K562 (cell line): ENCODE results near the gene RASEF. TPM values are rescaled to one million over a fixed set of nuclear protein-coding genes. Genes with fewer than 3 reads are reported as not detected.

Experiments
- ATAC-seq: fragments of 200-7000 bp; cut with Tn5 transposase; 3 replicates; pipeline ENCODE4 v1.9.1; 2020; ENCODE audit warnings: moderate library complexity
- BruUV-seq: library from RNA; stranded (reverse); fragments of 400-500 nt; replicated peaks from 2 replicates; lab custom pipeline; 2021; lab: Mats Ljungman, UMichigan
- CTCF ChIA-PET: fragments of 300-600 bp; formaldehyde crosslinking; extraction: SDS; loops from one replicate; lab custom pipeline; 2021; ENCODE audit warnings: low intra/inter-chr PET ratio; lab: Yijun Ruan, JAX
- POLR2A ChIA-PET: fragments of 300-600, 350-650 bp; sonication (Branson Sonifier 250); formaldehyde crosslinking; extraction: SDS; loops from one replicate; lab custom pipeline; 2021; ENCODE audit warnings: antibody characterized with exemption, inconsistent platforms; lab: Yijun Ruan, JAX
- DNase-seq, 4 experiments: peaks; one replicate each; pipeline versions ENCODE4 v3.0.0 to v3.0.0-alpha.2; 2011 to 2018; ENCODE audit warnings: low spot score in 3 of 4, mixed read lengths in 3 of 4; ENCODE audit errors: extremely low read depth in 1 of 4
- FAIRE-seq: peaks from 2 replicates; lab custom pipeline; 2011; peaks lifted over from hg19 to GRCh38; lab: Jason Lieb, UNC
- H2AFZ ChIP-seq: 2 replicates; pipeline ENCODE4 v1.6.0; 2011; ENCODE audit warnings: low read depth, low read length, control low read depth, inconsistent platforms
- H3K27ac ChIP-seq: fragments of 200-600 bp; 3 replicates; pipeline ENCODE4 v1.8.0; 2011; ENCODE audit warnings: low read depth, mild to moderate bottlenecking, control low read depth, inconsistent platforms, low read length, moderate library complexity, mixed read lengths; ENCODE audit errors: extremely low read depth
- H3K27me3 ChIP-seq, 2 experiments: fragments of 300-600 bp in 1 of 2; 2 replicates in 1 of 2; 3 replicates in 1 of 2; pipeline versions ENCODE4 v1.6.0 to v1.8.0; 2011; ENCODE audit warnings: inconsistent platforms in 2 of 2, low read length in 2 of 2, mild to moderate bottlenecking in 1 of 2, mixed read lengths in 1 of 2, moderate library complexity in 1 of 2; ENCODE audit not compliant: control insufficient read depth in 2 of 2, insufficient read depth in 2 of 2
- H3K36me3 ChIP-seq: fragments of 300-600 bp; 3 replicates; pipeline ENCODE4 v1.8.0; 2011; ENCODE audit warnings: mild to moderate bottlenecking, low read length, inconsistent platforms; ENCODE audit not compliant: control insufficient read depth, insufficient read depth
- H3K4me1 ChIP-seq, 2 experiments: fragments of 200-600 bp in 1 of 2; replicated peaks in 1 of 2; 2 replicates in 1 of 2; 3 replicates in 1 of 2; pipeline versions ENCODE4 v1.5.1 to v1.8.0; 2011; ENCODE audit warnings: inconsistent platforms in 2 of 2, low read length in 2 of 2, mild to moderate bottlenecking in 1 of 2, mixed read lengths in 1 of 2, moderate library complexity in 1 of 2; ENCODE audit not compliant: control insufficient read depth in 2 of 2, insufficient read depth in 2 of 2
- H3K4me2 ChIP-seq: 2 replicates; pipeline ENCODE4 v1.6.1; 2011; ENCODE audit warnings: low read length, control low read depth, inconsistent platforms, mixed read lengths; ENCODE audit not compliant: insufficient read depth
- H3K4me3 ChIP-seq: fragments of 200-600 bp; sonication (generic), shearing (Covaris generic); 2 replicates; pipeline ENCODE4 v1.5.1; 2016; ENCODE audit warnings: control low read depth, inconsistent platforms
- H3K79me2 ChIP-seq: fragments of 200-600 bp; 3 replicates; pipeline ENCODE4 v1.8.0; 2011; ENCODE audit warnings: low read length, inconsistent platforms; ENCODE audit not compliant: control insufficient read depth, insufficient read depth
- H3K9ac ChIP-seq, 2 experiments: 2 replicates each; pipeline versions ENCODE4 v1.6.0 to v1.6.1; 2011; ENCODE audit warnings: low read depth in 2 of 2, low read length in 2 of 2, control low read depth in 1 of 2, inconsistent platforms in 1 of 2, mild to moderate bottlenecking in 1 of 2, mixed read lengths in 1 of 2; ENCODE audit not compliant: insufficient read depth in 1 of 2
- H3K9me1 ChIP-seq: one replicate; pipeline ENCODE4 v1.6.0; 2011; ENCODE audit warnings: inconsistent platforms, mild to moderate bottlenecking, low read length, moderate library complexity; ENCODE audit not compliant: control insufficient read depth, insufficient read depth
- H3K9me3 ChIP-seq: replicated peaks from 2 replicates; pipeline ENCODE4 v1.5.1; 2011; ENCODE audit warnings: low read depth, low read length, inconsistent platforms; ENCODE audit not compliant: control insufficient read depth, insufficient read depth
- H4K20me1 ChIP-seq: replicated peaks from 2 replicates; pipeline ENCODE4 v1.6.1; 2011; ENCODE audit warnings: low read length, inconsistent platforms, mixed read lengths; ENCODE audit not compliant: control insufficient read depth, insufficient read depth
- BRD4 ChIP-seq: fragments of 200-600 bp; sonication (generic); IDR thresholded peaks from 2 replicates; pipeline ENCODE4 v1.6.1; 2017; ENCODE audit warnings: inconsistent platforms
- CTBP1 ChIP-seq: fragments of 450-650 bp; IDR thresholded peaks from 2 replicates; pipeline ENCODE4 v1.6.1; 2016; ENCODE audit warnings: borderline replicate concordance
- HEY1 ChIP-seq: fragments of 250-450 bp; sonication (Bioruptor Pico); IDR thresholded peaks from 2 replicates; pipeline ENCODE4 v1.5.0; 2020; ENCODE audit warnings: mild to moderate bottlenecking, moderate library complexity, borderline replicate concordance
- NR2F6 ChIP-seq: fragments of 450-650 bp; formaldehyde crosslinking; IDR thresholded peaks from 2 replicates; pipeline ENCODE4 v1.4.0; 2020; ENCODE audit warnings: mild to moderate bottlenecking
- SMARCA4 ChIP-seq: fragments of 450-650 bp; IDR thresholded peaks from 2 replicates; pipeline ENCODE4 v1.6.1; 2016
- TBP ChIP-seq: optimal IDR thresholded peaks from 2 replicates; pipeline ENCODE3; 2011; ENCODE audit warnings: low read depth, low read length, improper control_type of control experiment
- ZNF785 ChIP-seq: fragments of 250-450 bp; sonication (Bioruptor Pico); IDR thresholded peaks from 2 replicates; pipeline ENCODE4 v1.4.0; 2020; ENCODE audit warnings: mild to moderate bottlenecking
- in situ Hi-C: fragments of 300-500 bp; cut with MboI; formaldehyde crosslinking; loops from 4 replicates; pipeline ENCODE4 v1.15.0; 2018; ENCODE audit warnings: inconsistent platforms, mixed read lengths
- intact Hi-C: fragments of 100-400 bp; cut with micrococcal nuclease; formaldehyde crosslinking; loops from 2 replicates; pipeline ENCODE4 v1.14.2; 2022
- polyA plus RNA-seq, 8 experiments: library from polyadenylated mRNA; depleted of rRNA in 4 of 8; stranded (reverse) in 5 of 8; unstranded in 3 of 8; fragments of >200 nt; fragmentation: Nextera tagmentation in 2 of 8; fragmentation: Illumina TruSeq in 1 of 8; extraction: Ambion mirVana in 2 of 8; extraction: Trizol in 1 of 8; gene quantifications; 2 replicates each; pipeline versions ENCODE4 v1.2.1 to v1.2.3, GENCODE V29; 2011 to 2014; ENCODE audit warnings: inconsistent platforms in 1 of 8, missing spikeins in 1 of 8
- total RNA-seq, 7 experiments: library from RNA; depleted of rRNA in 6 of 7; stranded (reverse); fragments of >200 nt in 6 of 7; fragmentation: Illumina TruSeq in 2 of 7; extraction: Trizol in 2 of 7; gene quantifications; 2 replicates each; pipeline versions ENCODE4 v1.2.1 to v1.2.3, GENCODE V29; 2011 to 2021; ENCODE audit warnings: low replicate concordance in 1 of 7
- TF ChIP-seq, protein P1 (sequence below), 2 experiments: fragments of 450-650 bp; IDR thresholded peaks; 2 replicates each; pipeline ENCODE4 v1.6.1; 2018; ENCODE audit warnings: mild to moderate bottlenecking in 2 of 2, low read depth in 1 of 2; ENCODE audit not compliant: partially characterized antibody in 2 of 2
- TF ChIP-seq, protein P2 (sequence below): fragments of 450-650 bp; conservative IDR thresholded peaks from 2 replicates; pipeline ENCODE4 v1.6.1; 2016; ENCODE audit warnings: missing genetic modification characterization, low read depth, mild to moderate bottlenecking, missing compliant biosample characterization, moderate library complexity
- TF ChIP-seq, protein P3 (sequence below): IDR thresholded peaks from 2 replicates; pipeline ENCODE4 v1.6.1; 2012; ENCODE audit warnings: low read depth, low read length, improper control_type of control experiment, borderline replicate concordance

RASEF gene
- total and polyA plus RNA-seq, 9 of the 15 experiments (the other 6 are each of a cell fraction or from before 2014, with no cell fraction given), result 0.01 to 0.18 (median 0.11) TPM; not detected in 4

GRCh38 chr9:83071626-83072025 is 8.7 kb upstream of the RASEF start (continued):
- TF ChIP-seq CTBP1 (no peak), SMARCA4 (no peak), ZNF785 (CRISPR knock-in tag) (no peak), NR2F6 (CRISPR knock-in tag) (no peak), BRD4 (no peak)
- TF ChIP-seq, protein P1, sequence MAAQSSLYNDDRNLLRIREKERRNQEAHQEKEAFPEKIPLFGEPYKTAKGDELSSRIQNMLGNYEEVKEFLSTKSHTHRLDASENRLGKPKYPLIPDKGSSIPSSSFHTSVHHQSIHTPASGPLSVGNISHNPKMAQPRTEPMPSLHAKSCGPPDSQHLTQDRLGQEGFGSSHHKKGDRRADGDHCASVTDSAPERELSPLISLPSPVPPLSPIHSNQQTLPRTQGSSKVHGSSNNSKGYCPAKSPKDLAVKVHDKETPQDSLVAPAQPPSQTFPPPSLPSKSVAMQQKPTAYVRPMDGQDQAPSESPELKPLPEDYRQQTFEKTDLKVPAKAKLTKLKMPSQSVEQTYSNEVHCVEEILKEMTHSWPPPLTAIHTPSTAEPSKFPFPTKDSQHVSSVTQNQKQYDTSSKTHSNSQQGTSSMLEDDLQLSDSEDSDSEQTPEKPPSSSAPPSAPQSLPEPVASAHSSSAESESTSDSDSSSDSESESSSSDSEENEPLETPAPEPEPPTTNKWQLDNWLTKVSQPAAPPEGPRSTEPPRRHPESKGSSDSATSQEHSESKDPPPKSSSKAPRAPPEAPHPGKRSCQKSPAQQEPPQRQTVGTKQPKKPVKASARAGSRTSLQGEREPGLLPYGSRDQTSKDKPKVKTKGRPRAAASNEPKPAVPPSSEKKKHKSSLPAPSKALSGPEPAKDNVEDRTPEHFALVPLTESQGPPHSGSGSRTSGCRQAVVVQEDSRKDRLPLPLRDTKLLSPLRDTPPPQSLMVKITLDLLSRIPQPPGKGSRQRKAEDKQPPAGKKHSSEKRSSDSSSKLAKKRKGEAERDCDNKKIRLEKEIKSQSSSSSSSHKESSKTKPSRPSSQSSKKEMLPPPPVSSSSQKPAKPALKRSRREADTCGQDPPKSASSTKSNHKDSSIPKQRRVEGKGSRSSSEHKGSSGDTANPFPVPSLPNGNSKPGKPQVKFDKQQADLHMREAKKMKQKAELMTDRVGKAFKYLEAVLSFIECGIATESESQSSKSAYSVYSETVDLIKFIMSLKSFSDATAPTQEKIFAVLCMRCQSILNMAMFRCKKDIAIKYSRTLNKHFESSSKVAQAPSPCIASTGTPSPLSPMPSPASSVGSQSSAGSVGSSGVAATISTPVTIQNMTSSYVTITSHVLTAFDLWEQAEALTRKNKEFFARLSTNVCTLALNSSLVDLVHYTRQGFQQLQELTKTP (IDR thresholded peaks at IDR 0.05; ENCODE audit: low read depth in 1 of 2, partially characterized antibody in 2 of 2), result no peak
- TF ChIP-seq, protein P2, sequence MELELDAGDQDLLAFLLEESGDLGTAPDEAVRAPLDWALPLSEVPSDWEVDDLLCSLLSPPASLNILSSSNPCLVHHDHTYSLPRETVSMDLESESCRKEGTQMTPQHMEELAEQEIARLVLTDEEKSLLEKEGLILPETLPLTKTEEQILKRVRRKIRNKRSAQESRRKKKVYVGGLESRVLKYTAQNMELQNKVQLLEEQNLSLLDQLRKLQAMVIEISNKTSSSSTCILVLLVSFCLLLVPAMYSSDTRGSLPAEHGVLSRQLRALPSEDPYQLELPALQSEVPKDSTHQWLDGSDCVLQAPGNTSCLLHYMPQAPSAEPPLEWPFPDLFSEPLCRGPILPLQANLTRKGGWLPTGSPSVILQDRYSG (tag), result no peak

DNA sequence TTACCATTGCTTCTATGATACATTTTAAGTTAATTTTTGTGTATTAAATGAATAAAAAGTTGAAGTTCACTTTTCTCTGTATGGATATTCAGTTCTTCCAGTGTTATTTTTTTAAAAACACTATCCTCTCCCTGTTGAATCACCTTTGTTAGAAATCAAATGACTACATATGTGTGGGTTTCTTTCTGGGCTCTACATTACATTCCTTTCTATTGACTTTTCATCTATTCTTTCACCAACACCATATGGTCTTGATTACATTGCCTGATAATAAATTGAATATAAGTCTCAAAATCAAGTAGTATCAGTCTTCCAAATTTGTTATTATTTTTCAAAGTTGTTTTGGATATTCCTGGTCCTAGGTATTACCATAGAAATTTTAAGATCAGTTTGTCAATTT is 7.3 kb upstream of the RASEF start:
- no TSS peak for BruUV-seq
- no peaks in the 10 kb centered on the region for H3K4me1 ChIP-seq

More for the DNA sequence above, 7.3 kb upstream of the RASEF start:
- Histone ChIP-seq H3K79me2 (no peaks in the 10 kb centered on the region), H3K4me3 (no peak overlapping the region), H2AFZ (no peak overlapping the region), H3K9ac (no peak overlapping the region), H3K27ac (no peak overlapping the region), H4K20me1 (no peaks in the 10 kb centered on the region), H3K4me2 (no peak overlapping the region), H3K9me1 (no peaks in the 10 kb centered on the region), H3K9me3 (no peaks in the 10 kb centered on the region), H3K36me3 (no peaks in the 10 kb centered on the region), H3K27me3 (no peaks in the 10 kb centered on the region)
- ChIA-PET POLR2A (no interaction called here), CTCF (no interaction called here)
- DNase-seq (no peak), FAIRE-seq (no peak), ATAC-seq (no peak)
- in situ Hi-C loops (no loop called here), intact Hi-C loops (no loop called here)
- TF ChIP-seq, protein P3, sequence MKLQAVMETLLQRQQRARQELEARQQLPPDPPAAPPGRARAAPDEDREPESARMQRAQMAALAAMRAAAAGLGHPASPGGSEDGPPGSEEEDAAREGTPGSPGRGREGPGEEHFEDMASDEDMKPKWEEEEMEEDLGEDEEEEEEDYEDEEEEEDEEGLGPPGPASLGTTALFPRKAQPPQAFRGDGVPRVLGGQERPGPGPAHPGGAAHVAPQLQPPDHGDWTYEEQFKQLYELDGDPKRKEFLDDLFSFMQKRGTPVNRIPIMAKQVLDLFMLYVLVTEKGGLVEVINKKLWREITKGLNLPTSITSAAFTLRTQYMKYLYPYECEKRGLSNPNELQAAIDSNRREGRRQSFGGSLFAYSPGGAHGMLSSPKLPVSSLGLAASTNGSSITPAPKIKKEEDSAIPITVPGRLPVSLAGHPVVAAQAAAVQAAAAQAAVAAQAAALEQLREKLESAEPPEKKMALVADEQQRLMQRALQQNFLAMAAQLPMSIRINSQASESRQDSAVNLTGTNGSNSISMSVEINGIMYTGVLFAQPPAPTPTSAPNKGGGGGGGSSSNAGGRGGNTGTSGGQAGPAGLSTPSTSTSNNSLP, result no peak
- no peak for TF ChIP-seq TBP
- no peak for TF ChIP-seq HEY1
